T-helper 17 cell (primary cell): ENCODE measurements around the gene LIPT2. TPM values are rescaled to one million over a fixed set of nuclear protein-coding genes. Genes with fewer than 3 reads are reported as not detected.
A peak's percentile ranks its signal among the peaks of the same experiment; 100 is the strongest.

Experiments used
- ATAC-seq: fragments of 150-1000 bp; cut with Tn5 transposase; 2 replicates; pipeline ENCODE4 v1.10.0; 2021; ENCODE audit warnings: mild to moderate bottlenecking, moderate library complexity
- DNase-seq, 3 donors: peaks; one replicate each; pipeline versions ENCODE4 v3.0.0 to v3.0.0-alpha.2; 2020 to 2021
- H3K9me3 ChIP-seq: one replicate; pipeline ENCODE4 v1.7.0; 2013; ENCODE audit warnings: low read length, mild to moderate bottlenecking; ENCODE audit not compliant: control insufficient read depth, poor library complexity, severe bottlenecking
- H3K27ac Mint-ChIP-seq: one replicate; pipeline ENCODE4 v1.8.0; 2022; ENCODE audit warnings: mild to moderate bottlenecking, moderate library complexity, mixed read lengths
- H3K27me3 Mint-ChIP-seq: one replicate; pipeline ENCODE4 v1.8.0; 2022; ENCODE audit warnings: mixed read lengths
- H3K36me3 Mint-ChIP-seq: one replicate; pipeline ENCODE4 v1.8.0; 2022; ENCODE audit warnings: low read depth, mixed read lengths
- H3K4me1 Mint-ChIP-seq: one replicate; pipeline ENCODE4 v1.8.0; 2022; ENCODE audit warnings: mild to moderate bottlenecking, mixed read lengths
- H3K4me3 Mint-ChIP-seq: one replicate; pipeline ENCODE4 v1.8.0; 2022; ENCODE audit warnings: mild to moderate bottlenecking, moderate library complexity, mixed read lengths
- total RNA-seq, 4 donors: library from RNA in 2 of 4; stranded (reverse) in 2 of 4; gene quantifications; one replicate each; pipeline ENCODE4 v1.2.3 and lab custom pipeline; 2022 to 2026

LIPT2 gene
- total RNA-seq, 2 donors from 2014 or later: 5.8 to 6.8 TPM

DNA sequence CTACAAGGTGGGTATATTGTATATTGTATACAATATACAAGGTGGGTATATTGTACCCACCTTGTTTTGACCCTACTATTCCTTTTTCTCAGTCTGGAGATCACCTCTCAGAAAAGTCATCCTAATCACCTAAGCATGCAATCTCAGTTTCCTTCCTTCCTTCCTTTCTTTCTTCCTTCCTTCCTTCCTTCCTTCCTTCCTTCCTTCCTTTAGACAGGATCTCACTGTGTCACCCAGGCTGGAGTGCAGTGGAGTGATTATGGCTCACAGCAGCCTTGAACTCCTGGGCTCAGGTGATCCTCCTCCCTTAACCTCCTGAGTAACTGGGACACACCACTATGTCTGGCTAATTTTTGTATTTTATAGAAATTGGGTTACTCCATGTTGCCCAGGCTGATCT lies 25.0 kb downstream of the LIPT2 start:
- peaks cover 63% of the 10 kb centered on the region for H3K27me3 Mint-ChIP-seq
- H3K4me3 Mint-ChIP-seq: peak overlapping the region; percentile 41
- peaks cover 4% of the 10 kb centered on the region for H3K36me3 Mint-ChIP-seq
- H3K9me3 ChIP-seq: no peaks in the 10 kb centered on the region
- no peak for ATAC-seq
- H3K27ac Mint-ChIP-seq: no peak overlapping the region
- DNase-seq: no peak
- peaks cover 18% of the 10 kb centered on the region for H3K4me1 Mint-ChIP-seq

GRCh38 chr11:74468058-74468457 lies 25.5 kb downstream of the LIPT2 start:
- H3K36me3 Mint-ChIP-seq: peaks cover 4% of the 10 kb centered on the region
- ATAC-seq (no peak), DNase-seq (no peak)
- H3K4me3 Mint-ChIP-seq: no peak overlapping the region
- peaks cover 18% of the 10 kb centered on the region for H3K4me1 Mint-ChIP-seq
- H3K27me3 Mint-ChIP-seq: peaks cover 63% of the 10 kb centered on the region
- no peak overlapping the region for H3K27ac Mint-ChIP-seq
- no peaks in the 10 kb centered on the region for H3K9me3 ChIP-seq

GRCh38 chr11:74466916-74467885 lies 26.3 kb downstream of the LIPT2 start, which contains the start of gene KCNE3:
KCNE3 (minus strand) TSS chr11:74467549; CDS start chr11:74457563, 9,986 bp downstream.
- H3K27me3 Mint-ChIP-seq: peaks cover 59% of the 10 kb centered on the region
- ATAC-seq (no peak), DNase-seq (no peak)
- peaks cover 4% of the 10 kb centered on the region for H3K36me3 Mint-ChIP-seq
- H3K4me1 Mint-ChIP-seq: peaks cover 18% of the 10 kb centered on the region
- H3K4me3 Mint-ChIP-seq: peak within 1 kb of the TSS; percentile 69
- H3K27ac Mint-ChIP-seq: no peak within 1 kb of the TSS
- H3K9me3 ChIP-seq: no peaks in the 10 kb centered on the region

DNA sequence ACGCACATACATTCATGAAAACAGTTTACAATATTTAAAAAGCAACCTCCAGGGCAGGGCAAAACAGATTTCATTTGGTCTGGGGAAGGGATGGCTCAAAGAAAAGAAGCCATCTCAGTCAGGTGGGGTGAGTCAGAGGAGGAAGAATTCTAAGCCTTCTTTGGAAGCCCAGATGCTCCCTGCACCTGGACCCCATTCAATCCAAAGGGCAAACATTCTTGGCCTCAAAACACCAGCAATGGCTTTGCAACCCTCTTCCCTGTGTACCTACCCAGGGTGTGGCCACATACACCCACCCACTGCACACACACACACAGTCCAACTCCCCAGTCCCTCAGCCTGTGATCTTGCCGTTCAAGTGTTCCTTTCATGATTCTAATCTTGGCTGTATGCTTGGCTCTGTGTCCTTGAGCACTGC lies 28.2 kb downstream of the LIPT2 start:
- peaks cover 48% of the 10 kb centered on the region for H3K27me3 Mint-ChIP-seq
- peaks cover 4% of the 10 kb centered on the region for H3K36me3 Mint-ChIP-seq
- DNase-seq (no peak), ATAC-seq (no peak)
- H3K9me3 ChIP-seq: no peaks in the 10 kb centered on the region
- no peak overlapping the region for H3K27ac Mint-ChIP-seq
- peaks cover 16% of the 10 kb centered on the region for H3K4me1 Mint-ChIP-seq
- no peak overlapping the region for H3K4me3 Mint-ChIP-seq

GRCh38 chr11:74464746-74465145 lies 28.8 kb downstream of the LIPT2 start:
- H3K9me3 ChIP-seq: no peaks in the 10 kb centered on the region
- DNase-seq (no peak), ATAC-seq (no peak)
- Mint-ChIP-seq H3K27me3 (peaks cover 48% of the 10 kb centered on the region), H3K4me3 (no peak overlapping the region), H3K4me1 (peaks cover 16% of the 10 kb centered on the region), H3K36me3 (peaks cover 4% of the 10 kb centered on the region), H3K27ac (no peak overlapping the region)

- Mint-ChIP-seq H3K4me1 (peaks cover 11% of the 10 kb centered on the region), H3K27ac (no peak overlapping the region), H3K27me3 (peaks cover 40% of the 10 kb centered on the region), H3K36me3 (peaks cover 2% of the 10 kb centered on the region), H3K4me3 (no peak overlapping the region)
- ATAC-seq (no peak), DNase-seq (no peak)
- H3K9me3 ChIP-seq: no peaks in the 10 kb centered on the region
These were observed 30.3 kb downstream of the LIPT2 start for GRCh38 chr11:74463216-74463615.

DNA sequence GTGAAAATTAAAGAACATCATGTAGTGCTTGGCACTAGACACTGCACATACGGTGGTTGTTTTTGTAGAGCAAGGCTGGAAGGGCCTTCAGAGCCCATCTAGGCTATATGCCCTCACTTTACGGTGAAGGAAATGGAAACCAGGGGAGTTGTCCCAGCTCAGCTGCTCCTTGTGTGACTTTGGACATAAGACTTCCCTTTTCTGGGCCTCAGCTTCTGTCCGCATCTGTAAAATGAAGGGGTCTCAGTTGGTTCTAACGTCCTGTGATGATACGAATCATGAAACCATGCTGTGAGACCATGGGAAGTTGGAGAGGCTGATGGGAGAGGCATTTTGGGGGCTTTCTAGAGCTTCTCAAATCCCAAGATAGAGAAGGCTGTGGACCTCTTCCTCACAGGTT lies 30.9 kb downstream of the LIPT2 start:
- no peak for ATAC-seq

DNA sequence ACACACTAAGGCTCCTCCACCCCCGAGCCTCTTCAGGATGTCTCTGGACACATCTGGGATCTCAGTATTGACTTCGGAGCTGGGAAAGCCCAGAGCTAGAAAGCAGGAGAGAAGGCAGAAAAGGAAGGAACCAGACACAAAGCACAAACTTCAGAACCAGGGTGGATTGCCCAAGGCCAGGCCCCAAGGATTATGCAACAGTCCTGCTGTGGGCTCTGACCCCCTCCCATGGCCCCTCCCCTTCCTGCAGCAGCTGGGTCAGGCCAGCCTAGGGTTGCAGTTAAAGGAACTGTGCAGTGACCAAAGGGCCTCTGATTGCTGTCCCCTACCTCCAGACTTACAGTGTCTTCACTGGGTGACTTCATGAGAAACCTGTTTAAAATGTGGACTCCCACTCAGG lies 31.5 kb downstream of the LIPT2 start:
- peaks cover 2% of the 10 kb centered on the region for H3K36me3 Mint-ChIP-seq
- no peak overlapping the region for H3K4me3 Mint-ChIP-seq
- DNase-seq: no peak

More for the DNA sequence above, 30.9 kb downstream of the LIPT2 start:
- Mint-ChIP-seq H3K27me3 (peaks cover 34% of the 10 kb centered on the region), H3K36me3 (peaks cover 2% of the 10 kb centered on the region), H3K4me3 (no peak overlapping the region), H3K4me1 (peaks cover 7% of the 10 kb centered on the region), H3K27ac (no peak overlapping the region)
- no peak for DNase-seq
- H3K9me3 ChIP-seq: no peaks in the 10 kb centered on the region

DNA sequence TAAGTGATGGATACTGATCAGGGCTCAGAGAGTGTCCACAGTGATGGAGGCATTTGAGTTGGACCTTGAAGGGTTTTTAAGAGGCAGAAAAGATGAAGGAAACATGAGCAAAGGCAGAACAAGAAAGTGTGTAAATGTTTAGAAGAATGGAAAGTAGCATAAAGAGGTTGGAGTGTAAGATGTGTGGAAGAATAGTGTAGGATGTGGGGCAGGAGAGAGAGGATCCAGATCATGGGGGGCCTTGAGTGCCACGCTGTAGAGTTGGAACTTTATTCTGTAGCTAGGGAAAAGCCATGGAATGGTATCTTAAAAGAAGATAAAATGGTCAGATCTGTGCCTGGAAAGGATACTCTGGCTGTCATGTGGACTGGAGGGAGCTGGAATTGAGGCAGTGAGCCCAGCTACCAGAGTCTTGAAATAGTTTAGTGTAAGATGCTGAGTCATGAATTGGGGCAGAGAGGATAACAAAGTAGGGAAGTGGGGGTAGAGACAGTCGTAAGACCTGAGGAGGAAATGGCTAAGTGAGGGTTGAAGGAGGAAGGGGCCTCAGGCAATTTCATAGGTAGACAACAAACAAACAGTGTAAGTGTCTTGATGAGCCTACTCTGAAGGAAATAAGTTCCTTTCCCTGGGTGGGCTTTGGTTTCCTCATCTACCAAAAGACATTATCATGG lies 32.9 kb downstream of the LIPT2 start:
- H3K27me3 Mint-ChIP-seq: peaks cover 19% of the 10 kb centered on the region
- H3K4me3 Mint-ChIP-seq: no peak overlapping the region
- no peaks in the 10 kb centered on the region for H3K9me3 ChIP-seq
- no peak for ATAC-seq
- no peaks in the 10 kb centered on the region for H3K36me3 Mint-ChIP-seq
- DNase-seq: no peak
- no peaks in the 10 kb centered on the region for H3K4me1 Mint-ChIP-seq
- H3K27ac Mint-ChIP-seq: no peak overlapping the region

More for the DNA sequence above, 31.5 kb downstream of the LIPT2 start:
- H3K27ac Mint-ChIP-seq: no peak overlapping the region
- peaks cover 32% of the 10 kb centered on the region for H3K27me3 Mint-ChIP-seq
- H3K4me1 Mint-ChIP-seq: peaks cover 6% of the 10 kb centered on the region
- no peaks in the 10 kb centered on the region for H3K9me3 ChIP-seq
- ATAC-seq: peak; percentile 35

- ATAC-seq: no peak
- Mint-ChIP-seq H3K27ac (no peak overlapping the region), H3K4me1 (no peaks in the 10 kb centered on the region), H3K4me3 (no peak overlapping the region), H3K27me3 (peaks cover 13% of the 10 kb centered on the region), H3K36me3 (no peaks in the 10 kb centered on the region)
- no peaks in the 10 kb centered on the region for H3K9me3 ChIP-seq
- no peak for DNase-seq
These were observed 33.5 kb downstream of the LIPT2 start for GRCh38 chr11:74460065-74460464.

DNA sequence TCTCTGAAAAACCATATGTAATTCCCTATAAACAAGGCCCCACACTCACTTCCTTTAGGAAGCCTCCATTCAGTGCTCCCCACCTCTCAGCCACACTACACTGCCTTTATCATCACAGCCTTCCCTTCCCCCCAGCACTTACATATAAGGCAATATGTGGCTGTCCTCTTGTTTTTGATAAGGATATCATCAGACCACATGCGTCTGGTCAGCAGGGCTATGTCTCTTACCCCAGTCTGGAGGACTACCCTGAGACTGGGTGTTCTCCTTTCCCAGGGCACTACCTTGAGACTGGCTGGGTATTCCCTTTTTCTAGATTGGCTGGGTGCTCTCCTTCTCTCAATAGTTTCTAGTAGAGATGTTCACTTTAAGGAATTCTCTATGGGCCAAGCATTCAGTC lies 33.9 kb downstream of the LIPT2 start:
- H3K9me3 ChIP-seq: no peaks in the 10 kb centered on the region
- no peak overlapping the region for H3K4me3 Mint-ChIP-seq
- ATAC-seq (no peak), DNase-seq (no peak)
- H3K4me1 Mint-ChIP-seq: no peaks in the 10 kb centered on the region
- peaks cover 8% of the 10 kb centered on the region for H3K27me3 Mint-ChIP-seq
- H3K36me3 Mint-ChIP-seq: no peaks in the 10 kb centered on the region
- no peak overlapping the region for H3K27ac Mint-ChIP-seq

- ATAC-seq: no peak
- H3K27ac Mint-ChIP-seq: no peak overlapping the region
- H3K4me1 Mint-ChIP-seq: peaks cover 3% of the 10 kb centered on the region
- H3K4me3 Mint-ChIP-seq: no peak overlapping the region
- H3K9me3 ChIP-seq: no peaks in the 10 kb centered on the region
- H3K36me3 Mint-ChIP-seq: no peaks in the 10 kb centered on the region
- H3K27me3 Mint-ChIP-seq: peaks cover 14% of the 10 kb centered on the region
- no peak for DNase-seq
These were observed 36.2 kb downstream of the LIPT2 start for GRCh38 chr11:74457356-74457755.

- Mint-ChIP-seq H3K4me3 (no peak overlapping the region), H3K4me1 (peaks cover 6% of the 10 kb centered on the region), H3K27ac (peak overlapping the region; percentile 34), H3K36me3 (peaks cover 2% of the 10 kb centered on the region), H3K27me3 (peaks cover 21% of the 10 kb centered on the region)
- ATAC-seq (peak; percentile 60), DNase-seq (peak; percentile 18 to 40 (median 27))
- no peaks in the 10 kb centered on the region for H3K9me3 ChIP-seq
These were observed 40.0 kb downstream of the LIPT2 start for GRCh38 chr11:74453373-74453975.
